ENCODE data around the gene ZNF860. TPM values are rescaled to one million over a fixed set of nuclear protein-coding genes. Genes with fewer than 3 reads are reported as not detected.

The ZNF860 gene
- total and polyA plus RNA-seq, 2 donors (not counting 1 experiment from before 2014, with no cell fraction given), result 16.2 to 41.4 TPM

DNA sequence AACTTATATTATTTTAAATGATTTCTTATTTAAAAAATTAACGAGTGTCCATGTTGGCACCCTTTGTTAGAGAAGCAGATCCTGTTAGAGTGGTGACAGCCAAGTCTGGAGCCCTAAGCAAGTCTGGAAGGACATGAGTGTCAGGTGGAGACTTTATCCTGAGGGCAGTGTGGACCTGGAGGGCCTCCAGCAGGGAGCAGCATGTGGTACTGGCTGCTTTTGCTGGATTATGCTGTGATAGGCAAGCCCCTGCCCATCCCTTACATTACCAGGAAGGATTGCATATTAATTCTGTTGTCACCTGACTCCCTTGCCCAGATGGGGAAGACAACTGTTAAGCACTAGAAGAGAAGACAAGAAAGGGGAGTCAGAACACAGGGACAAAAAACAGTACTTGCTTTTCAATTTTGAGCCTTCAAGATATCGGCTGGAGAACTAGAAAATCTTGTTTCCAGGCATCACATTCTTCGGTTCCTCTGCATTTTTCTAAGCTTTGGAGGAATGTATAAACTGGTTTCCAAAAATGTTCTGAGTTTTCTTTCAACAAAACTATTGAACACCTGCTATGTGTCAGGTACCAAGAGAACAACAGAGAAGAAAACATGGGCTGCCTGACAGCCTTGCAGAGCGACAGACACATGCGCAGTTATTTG is 22.7 kb downstream of the ZNF860 start:
- Mint-ChIP-seq H3K4me3 (no peak overlapping the region), H3K27ac (peak overlapping the region; percentile 46), H3K4me1 (peaks cover 58% of the 10 kb centered on the region), H3K9me3 (ENCODE audit: insufficient read depth) (peaks cover under 1% of the 10 kb centered on the region), H3K27me3 (no peaks in the 10 kb centered on the region)
- H2AFZ ChIP-seq (ENCODE audit: insufficient read depth, low read depth, low read length, poor library complexity, severe bottlenecking), result no peak overlapping the region
- DNase-seq (no peak), ATAC-seq (ENCODE audit: low read depth) (no peak)
- intact Hi-C loops (cut with micrococcal nuclease), result no loop called here
- peaks cover 34 to 35% of the 10 kb centered on the region in 2 donors for H3K4me1 ChIP-seq (ENCODE audit: control insufficient read depth in 2 of 2, insufficient read depth in 2 of 2, low read length in 2 of 2)
- 100% methylated on average over 2 of the region's 5 CpGs for WGBS (ENCODE audit: insufficient coverage)
- peaks cover 0 to 9% (median 0%) of the 10 kb centered on the region in 3 donors for H3K9me3 ChIP-seq (ENCODE audit: control extremely low read depth in 1 of 3, control insufficient read depth in 2 of 3, insufficient read depth in 1 of 3, low read length in 2 of 3)
- H4K20me1 ChIP-seq (ENCODE audit: control insufficient read depth, insufficient read depth, low read length, poor library complexity, severe bottlenecking), result no peaks in the 10 kb centered on the region
- H3K27me3 ChIP-seq (replicated peaks in 1 of 4; ENCODE audit: control extremely low read depth in 1 of 4, control insufficient read depth in 3 of 4, insufficient read depth in 4 of 4, low read length in 3 of 4), result no peaks in the 10 kb centered on the region
- no peak overlapping the region for H3K4me2 ChIP-seq (replicated peaks; ENCODE audit: low read depth, low read length, poor library complexity, severe bottlenecking)
- H3K36me3 ChIP-seq (replicated peaks in 1 of 2; ENCODE audit: control extremely low read depth in 1 of 2, control insufficient read depth in 1 of 2, extremely low read depth in 1 of 2, insufficient read depth in 2 of 2, low read length in 1 of 2), result peaks cover 0 to 4% of the 10 kb centered on the region in 2 experiments
- POLR2A ChIA-PET, result no interaction called here
- TF ChIP-seq, protein P1, sequence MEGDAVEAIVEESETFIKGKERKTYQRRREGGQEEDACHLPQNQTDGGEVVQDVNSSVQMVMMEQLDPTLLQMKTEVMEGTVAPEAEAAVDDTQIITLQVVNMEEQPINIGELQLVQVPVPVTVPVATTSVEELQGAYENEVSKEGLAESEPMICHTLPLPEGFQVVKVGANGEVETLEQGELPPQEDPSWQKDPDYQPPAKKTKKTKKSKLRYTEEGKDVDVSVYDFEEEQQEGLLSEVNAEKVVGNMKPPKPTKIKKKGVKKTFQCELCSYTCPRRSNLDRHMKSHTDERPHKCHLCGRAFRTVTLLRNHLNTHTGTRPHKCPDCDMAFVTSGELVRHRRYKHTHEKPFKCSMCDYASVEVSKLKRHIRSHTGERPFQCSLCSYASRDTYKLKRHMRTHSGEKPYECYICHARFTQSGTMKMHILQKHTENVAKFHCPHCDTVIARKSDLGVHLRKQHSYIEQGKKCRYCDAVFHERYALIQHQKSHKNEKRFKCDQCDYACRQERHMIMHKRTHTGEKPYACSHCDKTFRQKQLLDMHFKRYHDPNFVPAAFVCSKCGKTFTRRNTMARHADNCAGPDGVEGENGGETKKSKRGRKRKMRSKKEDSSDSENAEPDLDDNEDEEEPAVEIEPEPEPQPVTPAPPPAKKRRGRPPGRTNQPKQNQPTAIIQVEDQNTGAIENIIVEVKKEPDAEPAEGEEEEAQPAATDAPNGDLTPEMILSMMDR (IDR thresholded peaks at IDR 0.05), result no peak
- no peak for TF ChIP-seq EZH2 (IDR thresholded peaks at IDR 0.05; ENCODE audit: borderline replicate concordance, insufficient read depth, low read depth, low read length, poor library complexity, severe bottlenecking)
- no peak overlapping the region for H3K4me3 ChIP-seq (ENCODE audit: control extremely low read depth in 1 of 5, extremely low read depth in 1 of 5, insufficient read depth in 1 of 5, low read depth in 2 of 5, low read length in 4 of 5)
- no peak overlapping the region for H3K9ac ChIP-seq (ENCODE audit: low read length)
- no peaks in the 10 kb centered on the region for H3K79me2 ChIP-seq (ENCODE audit: control insufficient read depth, insufficient read depth, low read length)
- H3K27ac ChIP-seq (ENCODE audit: low read length in 2 of 2), result no peak overlapping the region
- CTCF ChIA-PET, result interaction anchor here (1.0 kb wide), 1 partner anchor 13 kb away, joined by 3 read pairs; no protein-coding TSS in a partner anchor

DNA sequence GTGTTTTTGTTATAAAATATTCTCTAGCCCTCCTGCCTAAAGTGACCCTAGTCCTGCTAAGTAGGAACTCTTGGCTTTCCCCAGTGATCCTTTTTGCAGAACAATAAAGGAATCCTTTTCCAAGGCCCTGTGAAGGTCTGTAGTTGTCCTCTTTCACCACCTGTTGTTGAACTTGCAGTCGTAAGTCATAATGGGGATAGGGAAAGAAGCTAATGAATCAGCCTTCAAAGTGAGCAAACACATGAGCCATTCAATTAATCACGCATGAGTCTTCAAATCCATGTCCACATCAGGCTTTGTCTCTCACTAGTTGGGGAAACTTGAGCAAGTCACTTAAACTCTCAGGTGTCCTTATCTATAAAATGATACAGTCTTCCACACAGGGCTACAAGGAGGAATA is 27.6 kb downstream of the ZNF860 start:
- Histone ChIP-seq H2AFZ (ENCODE audit: insufficient read depth, low read depth, low read length, poor library complexity, severe bottlenecking) (no peak overlapping the region), H3K4me2 (replicated peaks; ENCODE audit: low read depth, low read length, poor library complexity, severe bottlenecking) (peak overlapping the region; percentile 43), H3K36me3 (replicated peaks in 1 of 2; ENCODE audit: control extremely low read depth in 1 of 2, control insufficient read depth in 1 of 2, extremely low read depth in 1 of 2, insufficient read depth in 2 of 2, low read length in 1 of 2) (no peaks in the 10 kb centered on the region), H3K9me3 (ENCODE audit: control extremely low read depth in 1 of 3, control insufficient read depth in 2 of 3, insufficient read depth in 1 of 3, low read length in 2 of 3) (peaks cover 0 to 18% (median 0%) of the 10 kb centered on the region in 3 donors), H3K27ac (ENCODE audit: low read length in 2 of 2) (no peak overlapping the region), H4K20me1 (ENCODE audit: control insufficient read depth, insufficient read depth, low read length, poor library complexity, severe bottlenecking) (no peaks in the 10 kb centered on the region), H3K9ac (ENCODE audit: low read length) (no peak overlapping the region), H3K79me2 (ENCODE audit: control insufficient read depth, insufficient read depth, low read length) (no peaks in the 10 kb centered on the region), H3K4me3 (ENCODE audit: control extremely low read depth in 1 of 5, extremely low read depth in 1 of 5, insufficient read depth in 1 of 5, low read depth in 2 of 5, low read length in 4 of 5) (no peak overlapping the region), H3K4me1 (ENCODE audit: control insufficient read depth in 2 of 2, insufficient read depth in 2 of 2, low read length in 2 of 2) (peaks cover 18 to 19% of the 10 kb centered on the region in 2 donors), H3K27me3 (replicated peaks in 1 of 4; ENCODE audit: control extremely low read depth in 1 of 4, control insufficient read depth in 3 of 4, insufficient read depth in 4 of 4, low read length in 3 of 4) (no peaks in the 10 kb centered on the region)
- Mint-ChIP-seq H3K4me3 (peak overlapping the region; percentile 39), H3K4me1 (peaks cover 33% of the 10 kb centered on the region), H3K27me3 (no peaks in the 10 kb centered on the region), H3K27ac (peak overlapping the region; percentile 15), H3K9me3 (ENCODE audit: insufficient read depth) (peaks cover 2% of the 10 kb centered on the region)
- WGBS (ENCODE audit: insufficient coverage), result no CpG with 5 or more reads among the region's 2 CpGs
- DNase-seq, result no peak
- ATAC-seq (ENCODE audit: low read depth), result no peak
- CTCF ChIA-PET, result interaction anchor here (1.1 to 2.1 kb wide), 3 partner anchors 9 to 20 kb away, joined by 5 to 13 read pairs (median 5); no protein-coding TSS in a partner anchor
- TF ChIP-seq EZH2 (IDR thresholded peaks at IDR 0.05; ENCODE audit: borderline replicate concordance, insufficient read depth, low read depth, low read length, poor library complexity, severe bottlenecking), result no peak
- TF ChIP-seq, protein P1 (IDR thresholded peaks at IDR 0.05), result no peak
- POLR2A ChIA-PET, result interaction anchor here (1.2 to 1.3 kb wide), 2 partner anchors 8 to 11 kb away, joined by 3 read pairs; no protein-coding TSS in a partner anchor
- intact Hi-C loops (cut with micrococcal nuclease), result no loop called here
